ENCODE measurements around the gene TJP2.
"Not testable (repeated sequence)": the region's sequence is repeated elsewhere in the genome, so short reads cannot be mapped to it uniquely, and the experiment has no call there.

Gene TJP2

GRCh38 chr9:69295872-69296552 is 121.9 kb downstream of the TJP2 start:
- DNase-seq, result no peak

- no peak for DNase-seq
These were observed 123.4 kb downstream of the TJP2 start for GRCh38 chr9:69297300-69297980.

- peak in 2 of 4 experiments; percentile 3 to 14 for DNase-seq
These were observed 125.2 kb downstream of the TJP2 start for GRCh38 chr9:69299315-69299714.

GRCh38 chr9:69299826-69300225 is 125.7 kb downstream of the TJP2 start:
- no peak for DNase-seq

- DNase-seq, result no peak
These were observed 129.3 kb downstream of the TJP2 start for GRCh38 chr9:69303331-69303730.

- not testable (repeated sequence) for DNase-seq
These were observed 132.9 kb downstream of the TJP2 start for GRCh38 chr9:69306895-69307445.

GRCh38 chr9:69307446-69308205 is 133.5 kb downstream of the TJP2 start:
- DNase-seq, result no peak

GRCh38 chr9:69308206-69308931 is 134.3 kb downstream of the TJP2 start:
- DNase-seq, result no peak

GRCh38 chr9:69313175-69313574 is 139.1 kb downstream of the TJP2 start:
- DNase-seq, result no peak

- no peak for DNase-seq
These were observed 140.5 kb downstream of the TJP2 start for GRCh38 chr9:69314547-69314946.

- DNase-seq, result no peak
These were observed 143.0 kb downstream of the TJP2 start for GRCh38 chr9:69317081-69317480.

- DNase-seq, result no peak
These were observed 143.8 kb downstream of the TJP2 start for GRCh38 chr9:69317894-69318293.

GRCh38 chr9:69319324-69320025 is 145.4 kb downstream of the TJP2 start:
- DNase-seq, result no peak

GRCh38 chr9:69322256-69322655 is 148.2 kb downstream of the TJP2 start:
- no peak for DNase-seq

- DNase-seq, result no peak
These were observed 149.8 kb downstream of the TJP2 start for GRCh38 chr9:69323861-69324260.
